Mammary epithelial cell (primary cell): ENCODE data around the gene PDZD7.

ENCODE experiments used
- EZH2 ChIP-seq: IDR thresholded peaks from 2 replicates; pipeline ENCODE4 v1.6.1; 2012; ENCODE audit warnings: low read length, inconsistent platforms, borderline replicate concordance
- TF ChIP-seq, protein P1 (sequence below), 2 donors: IDR thresholded peaks in 1 of 2; conservative IDR thresholded peaks in 1 of 2; 2 replicates each; pipeline ENCODE4 v1.5.1; 2011 to 2012; ENCODE audit warnings: inconsistent platforms in 2 of 2, low read length in 2 of 2, mild to moderate bottlenecking in 2 of 2, control low read depth in 1 of 2, low read depth in 1 of 2; ENCODE audit not compliant: insufficient read depth in 1 of 2; ENCODE audit errors: extremely low read depth in 1 of 2

DNA sequence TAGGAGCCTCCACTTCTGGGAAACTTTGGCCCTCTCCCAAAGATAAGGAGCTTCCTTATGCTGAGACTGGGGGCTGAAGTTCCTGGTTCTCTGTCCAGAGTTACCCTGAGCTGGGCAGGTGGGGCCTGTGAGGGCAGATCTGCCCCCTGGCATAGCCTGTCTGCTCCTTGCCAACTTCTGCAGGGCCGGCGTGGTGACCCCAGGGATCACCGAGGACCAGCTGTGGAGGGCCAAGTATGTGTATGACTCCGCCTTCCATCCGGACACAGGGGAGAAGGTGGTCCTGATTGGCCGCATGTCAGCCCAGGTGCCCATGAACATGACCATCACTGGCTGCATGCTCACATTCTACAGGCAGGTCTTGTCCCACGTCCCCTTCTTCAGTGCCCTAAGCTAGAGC is 4.4 kb upstream of the PDZD7 start:
- TF ChIP-seq, protein P1, sequence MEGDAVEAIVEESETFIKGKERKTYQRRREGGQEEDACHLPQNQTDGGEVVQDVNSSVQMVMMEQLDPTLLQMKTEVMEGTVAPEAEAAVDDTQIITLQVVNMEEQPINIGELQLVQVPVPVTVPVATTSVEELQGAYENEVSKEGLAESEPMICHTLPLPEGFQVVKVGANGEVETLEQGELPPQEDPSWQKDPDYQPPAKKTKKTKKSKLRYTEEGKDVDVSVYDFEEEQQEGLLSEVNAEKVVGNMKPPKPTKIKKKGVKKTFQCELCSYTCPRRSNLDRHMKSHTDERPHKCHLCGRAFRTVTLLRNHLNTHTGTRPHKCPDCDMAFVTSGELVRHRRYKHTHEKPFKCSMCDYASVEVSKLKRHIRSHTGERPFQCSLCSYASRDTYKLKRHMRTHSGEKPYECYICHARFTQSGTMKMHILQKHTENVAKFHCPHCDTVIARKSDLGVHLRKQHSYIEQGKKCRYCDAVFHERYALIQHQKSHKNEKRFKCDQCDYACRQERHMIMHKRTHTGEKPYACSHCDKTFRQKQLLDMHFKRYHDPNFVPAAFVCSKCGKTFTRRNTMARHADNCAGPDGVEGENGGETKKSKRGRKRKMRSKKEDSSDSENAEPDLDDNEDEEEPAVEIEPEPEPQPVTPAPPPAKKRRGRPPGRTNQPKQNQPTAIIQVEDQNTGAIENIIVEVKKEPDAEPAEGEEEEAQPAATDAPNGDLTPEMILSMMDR (conservative IDR thresholded peaks at IDR 0.05 in 1 of 2, IDR thresholded peaks at IDR 0.05 in 1 of 2; ENCODE audit: extremely low read depth in 1 of 2, insufficient read depth in 1 of 2, low read depth in 1 of 2, low read length in 2 of 2), result no peak
- TF ChIP-seq EZH2, result no peak
